ENCODE results near the gene ENKUR. TPM values are rescaled to one million over a fixed set of nuclear protein-coding genes. Genes with fewer than 3 reads are reported as not detected.

ENKUR gene
- total RNA-seq, 1 experiment from 2014 or later, result 0.17 TPM

GRCh38 chr10:24995072-24995471, 20.9 kb downstream of the ENKUR start:
- POLR2A ChIA-PET (ENCODE audit: low non-redundant PET), result no interaction called here
- intact Hi-C loops (cut with micrococcal nuclease; ENCODE audit: unreplicated experiment), result no loop called here
- no peaks in the 10 kb centered on the region for H3K27me3 ChIP-seq (replicated peaks; ENCODE audit: insufficient read depth, low read depth, low read length, poor library complexity)
- DNase-seq (ENCODE audit: low spot score), result no peak
- CTCF ChIA-PET, result no interaction called here
- no peaks in the 10 kb centered on the region for H3K4me1 ChIP-seq (ENCODE audit: insufficient read depth, low read length, poor library complexity, severe bottlenecking)
- TF ChIP-seq EZH2 (IDR thresholded peaks at IDR 0.05; ENCODE audit: borderline replicate concordance, low read depth, low read length, poor library complexity, severe bottlenecking) (no peak), CTCF (conservative IDR thresholded peaks at IDR 0.05; ENCODE audit: low read depth, low read length) (no peak)
- H3K27ac ChIP-seq (ENCODE audit: low read depth, low read length, poor library complexity, severe bottlenecking), result no peak overlapping the region
- H3K9me3 ChIP-seq (ENCODE audit: low read depth, low read length, poor library complexity, severe bottlenecking), result peaks cover 2% of the 10 kb centered on the region
- no peaks in the 10 kb centered on the region for H3K36me3 ChIP-seq (ENCODE audit: insufficient read depth, low read length, poor library complexity, severe bottlenecking)
- no TSS peak for BruUV-seq (replicated peaks)
- H3K4me3 ChIP-seq (ENCODE audit: low read depth, low read length, poor library complexity, severe bottlenecking), result no peak overlapping the region

GRCh38 chr10:24993237-24993958, 22.6 kb downstream of the ENKUR start:
- POLR2A ChIA-PET (ENCODE audit: low non-redundant PET), result no interaction called here
- intact Hi-C loops (cut with micrococcal nuclease; ENCODE audit: unreplicated experiment), result loop anchor here (5.0 kb wide), 2 partner anchors 351 to 376 kb away; no protein-coding TSS in a partner anchor
- CTCF ChIA-PET, result no interaction called here
- no peak overlapping the region for H3K4me3 ChIP-seq (ENCODE audit: low read depth, low read length, poor library complexity, severe bottlenecking)
- H3K36me3 ChIP-seq (ENCODE audit: insufficient read depth, low read length, poor library complexity, severe bottlenecking), result no peaks in the 10 kb centered on the region
- no peaks in the 10 kb centered on the region for H3K4me1 ChIP-seq (ENCODE audit: insufficient read depth, low read length, poor library complexity, severe bottlenecking)
- no peak overlapping the region for H3K27ac ChIP-seq (ENCODE audit: low read depth, low read length, poor library complexity, severe bottlenecking)
- TF ChIP-seq EZH2 (IDR thresholded peaks at IDR 0.05; ENCODE audit: borderline replicate concordance, low read depth, low read length, poor library complexity, severe bottlenecking) (no peak), CTCF (conservative IDR thresholded peaks at IDR 0.05; ENCODE audit: low read depth, low read length) (no peak)
- H3K9me3 ChIP-seq (ENCODE audit: low read depth, low read length, poor library complexity, severe bottlenecking), result no peaks in the 10 kb centered on the region
- H3K27me3 ChIP-seq (replicated peaks; ENCODE audit: insufficient read depth, low read depth, low read length, poor library complexity), result no peaks in the 10 kb centered on the region
- DNase-seq (ENCODE audit: low spot score), result no peak
- BruUV-seq (replicated peaks), result no TSS peak

- no peak for TF ChIP-seq CTCF (conservative IDR thresholded peaks at IDR 0.05; ENCODE audit: low read depth, low read length)
- no peak for TF ChIP-seq EZH2 (IDR thresholded peaks at IDR 0.05; ENCODE audit: borderline replicate concordance, low read depth, low read length, poor library complexity, severe bottlenecking)
- Histone ChIP-seq H3K4me1 (ENCODE audit: insufficient read depth, low read length, poor library complexity, severe bottlenecking) (no peaks in the 10 kb centered on the region), H3K9me3 (ENCODE audit: low read depth, low read length, poor library complexity, severe bottlenecking) (no peaks in the 10 kb centered on the region), H3K27ac (ENCODE audit: low read depth, low read length, poor library complexity, severe bottlenecking) (no peak overlapping the region), H3K36me3 (ENCODE audit: insufficient read depth, low read length, poor library complexity, severe bottlenecking) (no peaks in the 10 kb centered on the region), H3K27me3 (replicated peaks; ENCODE audit: insufficient read depth, low read depth, low read length, poor library complexity) (no peaks in the 10 kb centered on the region), H3K4me3 (ENCODE audit: low read depth, low read length, poor library complexity, severe bottlenecking) (no peak overlapping the region)
- ChIA-PET CTCF (no interaction called here), POLR2A (ENCODE audit: low non-redundant PET) (no interaction called here)
- intact Hi-C loops (cut with micrococcal nuclease; ENCODE audit: unreplicated experiment), result loop anchor here (5.0 kb wide), 2 partner anchors 350 to 375 kb away; no protein-coding TSS in a partner anchor
- BruUV-seq (replicated peaks), result no TSS peak
- DNase-seq (ENCODE audit: low spot score), result no peak
These were observed 23.3 kb downstream of the ENKUR start for GRCh38 chr10:24992512-24993133.

Data from A673 (cell line).